K562 (cell line): ENCODE data around the gene WDR81. TPM values are rescaled to one million over a fixed set of nuclear protein-coding genes. Genes with fewer than 3 reads are reported as not detected.

ENCODE experiments used
- CBFB ChIP-seq: sonication (generic); formaldehyde crosslinking; IDR thresholded peaks from 2 replicates; pipeline ENCODE4 v1.4.0; 2020; ENCODE audit warnings: mild to moderate bottlenecking, missing genetic modification reagents
- FOXM1 ChIP-seq, 2 experiments: fragments of 450-650 bp in 1 of 2; sonication (generic) in 1 of 2; formaldehyde crosslinking in 1 of 2; IDR thresholded peaks; 2 replicates each; pipeline versions ENCODE4 v1.6.1 to v1.9.0; 2017 to 2022; ENCODE audit warnings: low read depth in 2 of 2, mild to moderate bottlenecking in 2 of 2, missing genetic modification reagents in 1 of 2, moderate library complexity in 1 of 2
- HNRNPH1 ChIP-seq: fragments of 200-400 bp; formaldehyde crosslinking; optimal IDR thresholded peaks from 2 replicates; pipeline ENCODE3; 2017; ENCODE audit warnings: low read depth, mild to moderate bottlenecking, low read length, moderate library complexity
- NFIC ChIP-seq: fragments of 450-650 bp; IDR thresholded peaks from 2 replicates; pipeline ENCODE4 v1.6.1; 2017; ENCODE audit warnings: mild to moderate bottlenecking, inconsistent platforms
- NR3C1 ChIP-seq: sonication (generic); formaldehyde crosslinking; IDR thresholded peaks from 2 replicates; pipeline ENCODE4 v1.8.1; 2022; ENCODE audit warnings: missing genetic modification reagents
- POLR2G ChIP-seq: fragments of 200-400 bp; formaldehyde crosslinking; IDR thresholded peaks from 2 replicates; pipeline ENCODE4 v1.6.1; 2017; ENCODE audit warnings: low read depth, mild to moderate bottlenecking, antibody characterized with exemption, low read length, moderate library complexity
- RNF219 ChIP-seq: fragments of 250-450 bp; sonication (Bioruptor Pico); IDR thresholded peaks from 2 replicates; pipeline ENCODE4 v1.5.0; 2022; ENCODE audit warnings: mild to moderate bottlenecking
- SMAD3 ChIP-seq: fragments of 450-650 bp; formaldehyde crosslinking; conservative IDR thresholded peaks from 2 replicates; pipeline ENCODE4 v1.4.0; 2020; ENCODE audit warnings: mild to moderate bottlenecking
- SNAPC5 ChIP-seq: fragments of 250-450 bp; sonication (Bioruptor Pico); IDR thresholded peaks from 2 replicates; pipeline ENCODE4 v1.8.0; 2021; ENCODE audit warnings: moderate library complexity, mild to moderate bottlenecking, inconsistent platforms
- STAT5B ChIP-seq: fragments of 250-450 bp; sonication (Bioruptor Pico); IDR thresholded peaks from 2 replicates; pipeline ENCODE4 v1.8.0; 2021; ENCODE audit warnings: mild to moderate bottlenecking, inconsistent platforms
- USF2 ChIP-seq: sonication (generic); formaldehyde crosslinking; IDR thresholded peaks from 2 replicates; pipeline ENCODE4 v1.5.0; 2020; ENCODE audit warnings: missing genetic modification reagents
- VEZF1 ChIP-seq: fragments of 200-800 bp; sonication (Bioruptor generic); IDR thresholded peaks from 2 replicates; pipeline ENCODE4 v1.6.1; 2017; ENCODE audit warnings: missing genetic modification characterization, missing compliant biosample characterization
- ZNF133 ChIP-seq: fragments of 250-450 bp; sonication (Bioruptor Pico); IDR thresholded peaks from 2 replicates; pipeline ENCODE4 v1.4.0; 2020; ENCODE audit warnings: mild to moderate bottlenecking
- ZNF184 ChIP-seq: sonication (generic); formaldehyde crosslinking; IDR thresholded peaks from 2 replicates; pipeline ENCODE4 v1.5.0; 2020; ENCODE audit warnings: missing genetic modification reagents
- ZNF324 ChIP-seq: fragments of 250-450 bp; sonication (Bioruptor Pico); IDR thresholded peaks from 2 replicates; pipeline ENCODE4 v1.4.0; 2020; ENCODE audit warnings: mild to moderate bottlenecking
- ZNF766 ChIP-seq: fragments of 200-800 bp; sonication (Bioruptor generic); conservative IDR thresholded peaks from 2 replicates; pipeline ENCODE4 v1.6.1; 2016; ENCODE audit warnings: missing genetic modification characterization, missing compliant biosample characterization
- ZNF79 ChIP-seq: fragments of 250-450 bp; sonication (Bioruptor Pico); IDR thresholded peaks from 2 replicates; pipeline ENCODE4 v1.4.0; 2020; ENCODE audit warnings: low read depth, mild to moderate bottlenecking, moderate library complexity
- ZZZ3 ChIP-seq: fragments of 450-650 bp; IDR thresholded peaks from 2 replicates; pipeline ENCODE4 v1.6.1; 2016; ENCODE audit warnings: antibody characterized with exemption, mild to moderate bottlenecking, moderate library complexity
- polyA plus RNA-seq, 8 experiments: library from polyadenylated mRNA; depleted of rRNA in 4 of 8; stranded (reverse) in 5 of 8; unstranded in 3 of 8; fragments of >200 nt; fragmentation: Nextera tagmentation in 2 of 8; fragmentation: Illumina TruSeq in 1 of 8; extraction: Ambion mirVana in 2 of 8; extraction: Trizol in 1 of 8; gene quantifications; 2 replicates each; pipeline versions ENCODE4 v1.2.1 to v1.2.3, GENCODE V29; 2011 to 2014; ENCODE audit warnings: inconsistent platforms in 1 of 8, missing spikeins in 1 of 8
- total RNA-seq, 7 experiments: library from RNA; depleted of rRNA in 6 of 7; stranded (reverse); fragments of >200 nt in 6 of 7; fragmentation: Illumina TruSeq in 2 of 7; extraction: Trizol in 2 of 7; gene quantifications; 2 replicates each; pipeline versions ENCODE4 v1.2.1 to v1.2.3, GENCODE V29; 2011 to 2021; ENCODE audit warnings: low replicate concordance in 1 of 7

The WDR81 gene
- total and polyA plus RNA-seq, 9 of the 15 experiments (the other 6 are each of a cell fraction or from before 2014, with no cell fraction given): 0.01 to 17.1 (median 3.3) TPM

GRCh38 chr17:1762901-1763898 lies 38.7 kb downstream of the WDR81 start (continued):
- TF ChIP-seq SMAD3 (no peak), STAT5B (CRISPR knock-in tag) (no peak), ZNF766 (no peak), POLR2G (peak; percentile 51), RNF219 (CRISPR knock-in tag) (no peak), FOXM1 (IDR thresholded peaks at IDR 0.05; ENCODE audit: low read depth) (peak; percentile 12; the same call in 1 of the 2 replicates), FOXM1 (CRISPR knock-in tag; IDR thresholded peaks at IDR 0.05; ENCODE audit: low read depth) (no peak), ZNF133 (no peak), CBFB (CRISPR knock-in tag) (no peak), ZZZ3 (no peak), SNAPC5 (CRISPR knock-in tag) (no peak), VEZF1 (CRISPR knock-in tag) (peak; percentile 63; the same call in 1 of the 2 replicates), HNRNPH1 (no peak), NR3C1 (CRISPR knock-in tag) (no peak), NFIC (peak; percentile 19; the same call in 1 of the 2 replicates), ZNF324 (CRISPR knock-in tag) (no peak), ZNF79 (CRISPR knock-in tag) (no peak), ZNF184 (CRISPR knock-in tag) (no peak), USF2 (CRISPR knock-in tag) (no peak)
